Measurements from ENCODE around the gene DPP8.

GRCh38 chr15:65553691-65554090 is 36.2 kb upstream of the DPP8 start:
- TF ChIP-seq, protein P1, sequence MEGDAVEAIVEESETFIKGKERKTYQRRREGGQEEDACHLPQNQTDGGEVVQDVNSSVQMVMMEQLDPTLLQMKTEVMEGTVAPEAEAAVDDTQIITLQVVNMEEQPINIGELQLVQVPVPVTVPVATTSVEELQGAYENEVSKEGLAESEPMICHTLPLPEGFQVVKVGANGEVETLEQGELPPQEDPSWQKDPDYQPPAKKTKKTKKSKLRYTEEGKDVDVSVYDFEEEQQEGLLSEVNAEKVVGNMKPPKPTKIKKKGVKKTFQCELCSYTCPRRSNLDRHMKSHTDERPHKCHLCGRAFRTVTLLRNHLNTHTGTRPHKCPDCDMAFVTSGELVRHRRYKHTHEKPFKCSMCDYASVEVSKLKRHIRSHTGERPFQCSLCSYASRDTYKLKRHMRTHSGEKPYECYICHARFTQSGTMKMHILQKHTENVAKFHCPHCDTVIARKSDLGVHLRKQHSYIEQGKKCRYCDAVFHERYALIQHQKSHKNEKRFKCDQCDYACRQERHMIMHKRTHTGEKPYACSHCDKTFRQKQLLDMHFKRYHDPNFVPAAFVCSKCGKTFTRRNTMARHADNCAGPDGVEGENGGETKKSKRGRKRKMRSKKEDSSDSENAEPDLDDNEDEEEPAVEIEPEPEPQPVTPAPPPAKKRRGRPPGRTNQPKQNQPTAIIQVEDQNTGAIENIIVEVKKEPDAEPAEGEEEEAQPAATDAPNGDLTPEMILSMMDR (IDR thresholded peaks at IDR 0.05): no peak
- TF ChIP-seq POLR2AphosphoS5 (IDR thresholded peaks at IDR 0.05; ENCODE audit: low read depth, low read length): no peak
- TF ChIP-seq, protein P2, sequence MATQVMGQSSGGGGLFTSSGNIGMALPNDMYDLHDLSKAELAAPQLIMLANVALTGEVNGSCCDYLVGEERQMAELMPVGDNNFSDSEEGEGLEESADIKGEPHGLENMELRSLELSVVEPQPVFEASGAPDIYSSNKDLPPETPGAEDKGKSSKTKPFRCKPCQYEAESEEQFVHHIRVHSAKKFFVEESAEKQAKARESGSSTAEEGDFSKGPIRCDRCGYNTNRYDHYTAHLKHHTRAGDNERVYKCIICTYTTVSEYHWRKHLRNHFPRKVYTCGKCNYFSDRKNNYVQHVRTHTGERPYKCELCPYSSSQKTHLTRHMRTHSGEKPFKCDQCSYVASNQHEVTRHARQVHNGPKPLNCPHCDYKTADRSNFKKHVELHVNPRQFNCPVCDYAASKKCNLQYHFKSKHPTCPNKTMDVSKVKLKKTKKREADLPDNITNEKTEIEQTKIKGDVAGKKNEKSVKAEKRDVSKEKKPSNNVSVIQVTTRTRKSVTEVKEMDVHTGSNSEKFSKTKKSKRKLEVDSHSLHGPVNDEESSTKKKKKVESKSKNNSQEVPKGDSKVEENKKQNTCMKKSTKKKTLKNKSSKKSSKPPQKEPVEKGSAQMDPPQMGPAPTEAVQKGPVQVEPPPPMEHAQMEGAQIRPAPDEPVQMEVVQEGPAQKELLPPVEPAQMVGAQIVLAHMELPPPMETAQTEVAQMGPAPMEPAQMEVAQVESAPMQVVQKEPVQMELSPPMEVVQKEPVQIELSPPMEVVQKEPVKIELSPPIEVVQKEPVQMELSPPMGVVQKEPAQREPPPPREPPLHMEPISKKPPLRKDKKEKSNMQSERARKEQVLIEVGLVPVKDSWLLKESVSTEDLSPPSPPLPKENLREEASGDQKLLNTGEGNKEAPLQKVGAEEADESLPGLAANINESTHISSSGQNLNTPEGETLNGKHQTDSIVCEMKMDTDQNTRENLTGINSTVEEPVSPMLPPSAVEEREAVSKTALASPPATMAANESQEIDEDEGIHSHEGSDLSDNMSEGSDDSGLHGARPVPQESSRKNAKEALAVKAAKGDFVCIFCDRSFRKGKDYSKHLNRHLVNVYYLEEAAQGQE (IDR thresholded peaks at IDR 0.05; ENCODE audit: low read depth, low read length): no peak
- no peak for TF ChIP-seq YY1 (IDR thresholded peaks at IDR 0.05; ENCODE audit: low read depth)
- no peak for TF ChIP-seq RAD21 (IDR thresholded peaks at IDR 0.05; ENCODE audit: low read length)
- TF ChIP-seq NFIC (IDR thresholded peaks at IDR 0.05; ENCODE audit: borderline replicate concordance): no peak
- TF ChIP-seq SIN3A (IDR thresholded peaks at IDR 0.05; ENCODE audit: borderline replicate concordance, low read depth, low read length): no peak
- TF ChIP-seq MEF2A (IDR thresholded peaks at IDR 0.05; ENCODE audit: borderline replicate concordance, low read depth): no peak
